B cell (primary cell): ENCODE measurements around the gene CCKAR. TPM values are rescaled to one million over a fixed set of nuclear protein-coding genes. Genes with fewer than 3 reads are reported as not detected.

Source experiments
- ATAC-seq: fragments of 200-7000 bp; cut with Tn5 transposase; one replicate; pipeline ENCODE4 v1.10.0; 2021; ENCODE audit warnings: low read depth, mild to moderate bottlenecking, moderate number of reproducible peaks, moderate library complexity
- CTCF ChIA-PET: fragments of 350-600 bp; sonication (Branson Sonifier 250); formaldehyde crosslinking; loops from one replicate; lab custom pipeline; 2021; ENCODE audit warnings: antibody characterized with exemption, inconsistent platforms; lab: Charles Lee
- POLR2A ChIA-PET: fragments of 350-600 bp; sonication (Branson Sonifier 250); formaldehyde crosslinking; loops from one replicate; lab custom pipeline; 2021; ENCODE audit warnings: antibody characterized with exemption; lab: Charles Lee
- DNase-seq: peaks from one replicate; pipeline ENCODE4 v3.0.0; 2013
- H2AFZ ChIP-seq: 2 replicates; pipeline ENCODE4 v1.6.1; 2012; ENCODE audit warnings: mild to moderate bottlenecking, low read depth, low read length; ENCODE audit not compliant: insufficient read depth, poor library complexity, severe bottlenecking
- H3K27ac ChIP-seq, 2 donors: 1 replicate in 1 of 2; 2 replicates in 1 of 2; pipeline ENCODE4 v1.5.1; 2012 to 2013; ENCODE audit warnings: low read length in 2 of 2, mild to moderate bottlenecking in 2 of 2, moderate library complexity in 1 of 2
- H3K27me3 ChIP-seq, 4 experiments: fragments of 200-600 bp in 1 of 4; sonication (generic) in 1 of 4; replicated peaks in 1 of 4; 1 replicate in 2 of 4; 2 replicates in 2 of 4; pipeline versions ENCODE4 v1.6.1 to v1.7.0; 2013 to 2016; ENCODE audit warnings: low read length in 3 of 4, mild to moderate bottlenecking in 2 of 4, mixed read lengths in 1 of 4, moderate library complexity in 1 of 4; ENCODE audit not compliant: insufficient read depth in 4 of 4, control insufficient read depth in 3 of 4; ENCODE audit errors: control extremely low read depth in 1 of 4
- H3K36me3 ChIP-seq, 2 experiments: replicated peaks in 1 of 2; 1 replicate in 1 of 2; 2 replicates in 1 of 2; pipeline versions ENCODE4 v1.6.1 to v1.7.1; 2013; ENCODE audit warnings: low read length in 1 of 2; ENCODE audit not compliant: insufficient read depth in 2 of 2, control insufficient read depth in 1 of 2; ENCODE audit errors: control extremely low read depth in 1 of 2, extremely low read depth in 1 of 2
- H3K4me1 ChIP-seq, 2 donors: fragments of 200-600 bp in 1 of 2; sonication (generic) in 1 of 2; 1 replicate in 1 of 2; 2 replicates in 1 of 2; pipeline versions ENCODE4 v1.5.1 to v1.6.1; 2013 to 2017; ENCODE audit warnings: low read length in 2 of 2; ENCODE audit not compliant: control insufficient read depth in 2 of 2, insufficient read depth in 2 of 2
- H3K4me2 ChIP-seq: replicated peaks from 2 replicates; pipeline ENCODE3; 2012; ENCODE audit warnings: mild to moderate bottlenecking, low read depth, low read length; ENCODE audit not compliant: poor library complexity, severe bottlenecking
- H3K4me3 ChIP-seq, 5 experiments: fragments of 200-600 bp in 1 of 5; sonication (generic) in 1 of 5; 1 replicate in 3 of 5; 2 replicates in 2 of 5; pipeline versions ENCODE4 v1.5.1 to v1.7.0; 2011 to 2016; ENCODE audit warnings: low read length in 4 of 5, mild to moderate bottlenecking in 4 of 5, low read depth in 2 of 5, control low read depth in 1 of 5, moderate library complexity in 1 of 5; ENCODE audit not compliant: insufficient read depth in 1 of 5; ENCODE audit errors: control extremely low read depth in 1 of 5, extremely low read depth in 1 of 5
- H3K79me2 ChIP-seq: fragments of 200-600 bp; sonication (generic); one replicate; pipeline ENCODE4 v1.6.0; 2016; ENCODE audit warnings: low read length; ENCODE audit not compliant: control insufficient read depth, insufficient read depth
- H3K9ac ChIP-seq: fragments of 200-600 bp; sonication (generic); 2 replicates; pipeline ENCODE4 v1.6.1; 2017; ENCODE audit warnings: mild to moderate bottlenecking, low read length, moderate library complexity
- H3K9me3 ChIP-seq, 3 donors: one replicate each; pipeline versions ENCODE4 v1.6.1 to v1.7.1; 2013; ENCODE audit warnings: low read length in 2 of 3; ENCODE audit not compliant: control insufficient read depth in 2 of 3, insufficient read depth in 1 of 3; ENCODE audit errors: control extremely low read depth in 1 of 3
- H4K20me1 ChIP-seq: 2 replicates; pipeline ENCODE4 v1.6.0; 2012; ENCODE audit warnings: mild to moderate bottlenecking, low read length; ENCODE audit not compliant: insufficient read depth, control insufficient read depth, poor library complexity, severe bottlenecking
- H3K27ac Mint-ChIP-seq: one replicate; pipeline ENCODE4 v1.8.0; 2021; ENCODE audit warnings: mixed read lengths
- H3K27me3 Mint-ChIP-seq: one replicate; pipeline ENCODE4 v1.8.0; 2021; ENCODE audit warnings: mixed read lengths
- H3K4me1 Mint-ChIP-seq: one replicate; pipeline ENCODE4 v1.8.0; 2021; ENCODE audit warnings: mixed read lengths
- H3K4me3 Mint-ChIP-seq: one replicate; pipeline ENCODE4 v1.8.0; 2021; ENCODE audit warnings: mixed read lengths
- H3K9me3 Mint-ChIP-seq: one replicate; pipeline ENCODE4 v1.8.0; 2022; ENCODE audit warnings: mixed read lengths; ENCODE audit not compliant: insufficient read depth
- CTCF ChIP-seq: fragments of 200-600 bp; IDR thresholded peaks from one replicate; pipeline ENCODE4 v1.8.0; 2022; ENCODE audit warnings: antibody characterized with exemption, mild to moderate bottlenecking
- EZH2 ChIP-seq: IDR thresholded peaks from 2 replicates; pipeline ENCODE4 v1.6.1; 2012; ENCODE audit warnings: borderline replicate concordance, low read depth, mild to moderate bottlenecking, moderate library complexity, low read length; ENCODE audit not compliant: insufficient read depth, poor library complexity, severe bottlenecking
- WGBS: methylation state at CpG from one replicate; pipeline ENCODE4 v1.1.5; 2013; ENCODE audit warnings: missing lambda C conversion rate; ENCODE audit not compliant: insufficient coverage; 5-methylcytosine and 5-hydroxymethylcytosine counted together
- intact Hi-C: fragments of 100-400 bp; cut with micrococcal nuclease; formaldehyde crosslinking; loops from one replicate; pipeline ENCODE4 v1.10.0; 2022
- polyA plus RNA-seq: library from polyadenylated mRNA; depleted of rRNA; stranded (reverse); fragments of >200 nt; gene quantifications from 2 replicates; pipeline ENCODE4 v1.2.3, GENCODE V29; 2012
- total RNA-seq, 2 donors: library from RNA; stranded (reverse); fragments of 120-200 nt in 1 of 2; gene quantifications; 1 replicate in 1 of 2; 2 replicates in 1 of 2; pipeline versions ENCODE4 v1.2.3 to v1.2.4, GENCODE V29; 2013 to 2022

CCKAR gene
- total and polyA plus RNA-seq, 2 donors (not counting 1 experiment from before 2014, with no cell fraction given): not detected

- H3K27ac ChIP-seq: no peak overlapping the region
- H3K9me3 ChIP-seq: peaks cover 0 to 8% (median 5%) of the 10 kb centered on the region in 3 donors
- Mint-ChIP-seq H3K27ac (no peak overlapping the region), H3K27me3 (peaks cover 22% of the 10 kb centered on the region), H3K4me1 (no peaks in the 10 kb centered on the region), H3K9me3 (no peaks in the 10 kb centered on the region), H3K4me3 (no peak overlapping the region)
- CTCF ChIA-PET: no interaction called here
- no peaks in the 10 kb centered on the region for H4K20me1 ChIP-seq
- WGBS: no CpG with 5 or more reads among the region's 4 CpGs
- no peak overlapping the region for H3K4me2 ChIP-seq
- no peak for ATAC-seq
- no peaks in the 10 kb centered on the region for H3K4me1 ChIP-seq
- no peaks in the 10 kb centered on the region for H3K36me3 ChIP-seq
- POLR2A ChIA-PET: no interaction called here
- H3K27me3 ChIP-seq: peaks cover 0 to 3% (median 0%) of the 10 kb centered on the region in 4 experiments
- H3K4me3 ChIP-seq: no peak overlapping the region
- H3K79me2 ChIP-seq: no peaks in the 10 kb centered on the region
- no peak overlapping the region for H3K9ac ChIP-seq
- intact Hi-C loops: no loop called here
- no peak for DNase-seq
- no peak overlapping the region for H2AFZ ChIP-seq
- TF ChIP-seq CTCF (no peak), EZH2 (no peak)
Measured at GRCh38 chr4:26503844-26504243, 13.6 kb upstream of the CCKAR start.

- H3K4me3 Mint-ChIP-seq: no peak overlapping the region
Measured at GRCh38 chr4:26503427-26503826, 13.1 kb upstream of the CCKAR start.

More at GRCh38 chr4:26503427-26503826, 13.1 kb upstream of the CCKAR start:
- Histone ChIP-seq H3K27me3 (peaks cover 0 to 3% (median 0%) of the 10 kb centered on the region in 4 experiments), H4K20me1 (no peaks in the 10 kb centered on the region), H3K79me2 (no peaks in the 10 kb centered on the region), H3K36me3 (no peaks in the 10 kb centered on the region), H3K9ac (no peak overlapping the region), H3K4me1 (no peaks in the 10 kb centered on the region), H3K27ac (no peak overlapping the region), H3K9me3 (peaks cover 0 to 8% (median 5%) of the 10 kb centered on the region in 3 donors), H3K4me2 (no peak overlapping the region), H3K4me3 (no peak overlapping the region), H2AFZ (no peak overlapping the region)
- CTCF ChIA-PET: no interaction called here
- Mint-ChIP-seq H3K27me3 (peaks cover 23% of the 10 kb centered on the region), H3K9me3 (no peaks in the 10 kb centered on the region), H3K4me1 (no peaks in the 10 kb centered on the region), H3K27ac (no peak overlapping the region)
- ATAC-seq (no peak), DNase-seq (no peak)
- WGBS: 92% methylated on average over 4 of the region's 5 CpGs
- intact Hi-C loops: no loop called here
- no peak for TF ChIP-seq CTCF
- TF ChIP-seq EZH2: no peak
- POLR2A ChIA-PET: no interaction called here
